Brain microvascular endothelial cell (primary cell): ENCODE measurements around the gene CA7.
A peak's percentile ranks its signal among the peaks of the same experiment; 100 is the strongest.

Source experiments
- DNase-seq: peaks from one replicate; pipeline ENCODE4 v3.0.0-alpha.2; 2020
- H3K27ac ChIP-seq: fragments of 250-450 bp; sonication (Bioruptor Pico); 2 replicates; pipeline ENCODE4 v1.5.1; 2020; ENCODE audit warnings: mild to moderate bottlenecking, moderate library complexity
- H3K27me3 ChIP-seq: fragments of 250-450 bp; sonication (Bioruptor Pico); replicated peaks from 2 replicates; pipeline ENCODE4 v1.5.1; 2020; ENCODE audit warnings: mild to moderate bottlenecking
- H3K36me3 ChIP-seq: fragments of 250-450 bp; sonication (Bioruptor Pico); replicated peaks from 2 replicates; pipeline ENCODE4 v1.5.1; 2020; ENCODE audit warnings: mild to moderate bottlenecking
- H3K4me3 ChIP-seq: 2 replicates; pipeline ENCODE4 v1.5.1; 2011; ENCODE audit warnings: low read depth, mild to moderate bottlenecking, control low read depth, low read length, moderate library complexity
- CTCF ChIP-seq: IDR thresholded peaks from 2 replicates; pipeline ENCODE4 v1.5.1; 2011; ENCODE audit warnings: low read depth, mild to moderate bottlenecking, moderate library complexity, low read length, control low read depth, inconsistent platforms; ENCODE audit errors: missing control alignments
- in situ Hi-C: cut with HindIII; loops from 2 replicates; pipeline ENCODE4 v1.10.0; 2017; ENCODE audit warnings: low sequenced_read_pairs, low pct_ligation_motif_present

The CA7 gene

DNA sequence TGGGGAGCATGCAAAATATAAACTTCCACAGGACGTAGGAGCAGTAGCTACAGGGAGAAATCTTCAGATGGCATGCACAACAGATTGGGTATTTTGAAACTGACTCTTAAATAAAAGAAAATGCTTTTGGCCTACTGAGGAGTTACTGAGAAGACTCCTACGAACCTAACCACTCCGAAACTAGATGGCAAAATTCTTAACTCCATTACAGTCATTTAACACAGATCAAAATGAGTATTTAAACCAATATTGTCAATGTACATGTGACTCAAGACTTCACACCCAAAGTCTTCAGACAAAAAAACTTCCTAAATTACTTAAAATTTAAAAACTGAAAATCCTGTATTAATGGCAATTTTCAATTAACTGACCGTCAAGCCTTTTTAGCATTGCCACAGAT is 34.4 kb upstream of the CA7 start:
- Histone ChIP-seq H3K36me3 (peaks cover 30% of the 10 kb centered on the region), H3K27ac (no peak overlapping the region), H3K4me3 (no peak overlapping the region), H3K27me3 (no peaks in the 10 kb centered on the region)
- no peak for DNase-seq
- TF ChIP-seq CTCF = no peak
- in situ Hi-C loops = no loop called here

DNA sequence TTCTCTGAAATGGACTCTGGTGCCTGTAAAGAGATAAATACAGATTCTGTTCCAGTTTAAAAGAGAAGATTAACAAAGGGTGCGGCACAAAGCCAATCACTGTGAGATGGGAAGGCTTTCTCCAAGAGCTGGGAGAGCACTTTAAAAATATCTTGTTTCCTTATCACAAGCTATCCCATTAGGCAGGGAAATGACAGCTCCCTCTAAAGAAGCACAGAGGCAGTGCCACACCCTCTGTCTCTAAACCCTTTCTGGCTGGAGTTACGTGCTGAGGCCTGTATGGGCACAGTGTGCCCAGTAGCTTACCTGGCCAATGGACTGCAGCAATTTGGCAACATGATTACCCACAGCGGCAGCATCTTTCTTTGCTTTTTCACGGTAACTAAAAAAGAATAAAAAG is 33.8 kb upstream of the CA7 start:
- no peak for TF ChIP-seq CTCF
- Histone ChIP-seq H3K27me3 (no peaks in the 10 kb centered on the region), H3K4me3 (no peak overlapping the region), H3K36me3 (peaks cover 29% of the 10 kb centered on the region), H3K27ac (no peak overlapping the region)
- DNase-seq = no peak
- in situ Hi-C loops = no loop called here

DNA sequence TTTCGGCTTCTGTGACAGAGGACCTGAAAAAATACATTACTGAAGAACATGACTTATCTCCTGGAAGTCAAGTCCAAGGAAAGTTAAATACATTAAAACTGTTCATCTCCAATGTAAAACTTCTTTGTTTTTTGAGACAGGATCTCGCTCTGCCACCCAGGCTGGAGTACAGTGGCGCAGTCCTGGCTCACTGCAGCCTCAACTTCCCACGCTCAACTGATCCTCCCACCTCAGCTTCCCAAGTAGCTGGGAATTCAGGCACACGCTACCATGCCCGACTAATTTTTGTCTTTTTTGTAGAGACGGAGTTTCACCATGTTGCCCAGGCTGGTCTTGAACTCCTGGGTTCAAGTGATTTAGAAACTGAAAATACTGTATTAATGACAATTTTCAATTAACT is 33.2 kb upstream of the CA7 start:
- Histone ChIP-seq H3K27me3 (no peaks in the 10 kb centered on the region), H3K27ac (no peak overlapping the region), H3K36me3 (peaks cover 32% of the 10 kb centered on the region), H3K4me3 (no peak overlapping the region)
- in situ Hi-C loops = no loop called here
- TF ChIP-seq CTCF = no peak
- no peak for DNase-seq

DNA sequence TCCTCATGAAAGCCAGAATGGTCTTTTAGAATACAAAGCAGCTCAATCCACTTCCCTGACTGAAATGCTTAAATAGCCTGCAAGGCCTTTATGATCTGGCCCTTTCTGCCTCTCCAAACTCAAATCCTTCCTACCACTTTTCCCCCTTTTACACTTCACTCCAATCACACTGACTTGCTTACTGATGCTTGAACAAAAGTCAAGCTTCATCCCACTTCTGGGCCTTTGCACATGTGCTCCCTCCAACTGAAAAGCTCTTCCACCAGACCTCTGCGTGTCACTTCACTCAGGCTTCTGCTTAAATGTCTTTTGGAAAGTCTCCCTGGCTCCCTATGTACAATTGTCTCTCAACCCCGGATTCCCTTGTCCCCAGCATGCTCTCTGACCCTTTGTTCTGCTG is 29.5 kb upstream of the CA7 start:
- H3K27ac ChIP-seq = no peak overlapping the region
- no peak for DNase-seq
- H3K4me3 ChIP-seq = no peak overlapping the region
- H3K27me3 ChIP-seq = no peaks in the 10 kb centered on the region
- in situ Hi-C loops = no loop called here
- H3K36me3 ChIP-seq = peaks cover 40% of the 10 kb centered on the region
- no peak for TF ChIP-seq CTCF

- Histone ChIP-seq H3K36me3 (peaks cover 42% of the 10 kb centered on the region), H3K27me3 (no peaks in the 10 kb centered on the region), H3K4me3 (no peak overlapping the region), H3K27ac (no peak overlapping the region)
- no peak for TF ChIP-seq CTCF
- in situ Hi-C loops = no loop called here
- DNase-seq = no peak
These were observed 20.2 kb upstream of the CA7 start for GRCh38 chr16:66824006-66824405.

DNA sequence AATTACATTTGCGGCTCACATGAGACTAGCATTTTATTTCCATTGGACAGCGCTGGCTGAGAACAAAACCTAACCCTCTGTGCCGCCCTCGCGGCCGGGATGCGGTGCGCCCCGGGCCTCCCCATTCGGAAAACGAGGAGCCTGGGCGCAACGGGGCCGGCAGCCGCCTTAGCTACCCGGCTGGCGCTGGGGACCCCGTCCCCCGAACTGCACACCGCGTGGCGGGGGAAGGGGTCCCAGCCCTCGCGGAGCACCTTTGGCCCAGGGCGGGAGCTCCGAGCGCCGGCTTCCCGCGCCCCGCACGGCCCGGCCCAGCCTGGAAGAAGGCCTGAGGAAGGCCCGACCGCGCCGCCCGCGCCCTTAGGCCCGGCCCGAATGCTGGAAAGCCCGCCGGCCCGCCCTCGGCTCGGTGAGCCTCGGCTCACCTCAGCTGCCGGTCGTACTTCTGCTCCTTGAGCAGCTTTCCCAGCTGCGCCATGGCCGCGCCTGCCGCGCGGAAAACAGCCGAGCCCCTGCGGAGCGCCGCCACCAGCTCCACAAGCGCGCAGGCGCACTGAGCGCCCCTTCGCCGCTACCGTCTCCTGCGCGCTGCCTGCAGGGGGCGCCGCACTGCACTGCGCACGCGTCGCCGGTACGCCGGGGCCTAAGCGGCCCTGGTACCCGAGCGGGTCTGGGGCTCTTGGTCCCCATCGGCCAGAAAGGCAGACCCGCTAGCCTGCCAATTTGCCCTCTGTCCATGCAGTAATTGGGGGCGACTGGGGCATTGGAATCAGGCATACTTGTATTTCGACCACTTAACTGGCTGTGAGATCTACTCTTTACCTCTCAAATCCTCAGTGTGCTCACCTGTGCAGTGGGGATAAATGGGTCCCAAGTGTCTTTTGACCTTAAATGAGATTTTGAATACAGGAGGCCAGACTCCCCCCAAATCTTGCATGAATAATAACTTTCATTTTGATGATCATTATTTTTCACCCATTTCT is 13.5 kb upstream of the CA7 start, which contains the start of gene NAE1:
Gene NAE1 (minus strand): TSS at position 555 of the 983 bp plus-strand sequence. CDS start 77 bp downstream, at position 478.
- Histone ChIP-seq H3K4me3 (peak within 1 kb of the TSS; percentile 68), H3K36me3 (peaks cover 10% of the 10 kb centered on the region), H3K27ac (peak within 1 kb of the TSS; percentile 35), H3K27me3 (no peaks in the 10 kb centered on the region)
- in situ Hi-C loops = no loop called here
- TF ChIP-seq CTCF = peak; percentile 74
- DNase-seq = peak; percentile 59
